GM10266 (cell line): ENCODE measurements around the gene CEMIP2.

Source experiments
- DNase-seq: peaks from one replicate; pipeline ENCODE4 v3.0.0; 2012; ENCODE audit errors: extremely low spot score
- CTCF ChIP-seq: IDR thresholded peaks from 2 replicates; pipeline ENCODE4 v1.5.1; 2012; ENCODE audit warnings: mild to moderate bottlenecking, low read depth; ENCODE audit not compliant: control insufficient read depth, insufficient read depth; ENCODE audit errors: missing control alignments

CEMIP2 gene

GRCh38 chr9:71758277-71758676, 10.0 kb downstream of the CEMIP2 start:
- DNase-seq: no peak
- no peak for TF ChIP-seq CTCF

DNA sequence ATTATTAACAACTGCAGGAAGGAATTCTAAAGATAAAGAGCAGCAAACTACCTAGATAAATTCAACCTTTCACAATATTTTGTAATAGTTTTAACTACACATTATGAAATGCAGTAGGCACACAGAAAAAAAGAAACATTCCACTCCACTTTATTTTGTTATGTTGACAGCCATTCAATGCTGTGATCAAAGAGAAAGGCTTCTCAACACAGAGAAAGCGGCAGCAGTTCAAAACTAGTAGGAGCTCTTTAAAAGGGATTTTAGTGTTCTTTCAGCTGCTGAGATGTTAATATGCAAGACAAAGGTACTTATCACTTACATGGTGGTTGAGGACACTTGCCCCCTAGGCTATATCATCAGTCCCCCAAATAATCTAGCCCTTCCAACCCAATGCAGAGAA, 11.6 kb downstream of the CEMIP2 start:
- DNase-seq: no peak

GRCh38 chr9:71755869-71756268, 12.4 kb downstream of the CEMIP2 start:
- TF ChIP-seq CTCF: no peak
- DNase-seq: no peak

More for the DNA sequence above, 11.6 kb downstream of the CEMIP2 start:
- TF ChIP-seq CTCF: no peak

DNA sequence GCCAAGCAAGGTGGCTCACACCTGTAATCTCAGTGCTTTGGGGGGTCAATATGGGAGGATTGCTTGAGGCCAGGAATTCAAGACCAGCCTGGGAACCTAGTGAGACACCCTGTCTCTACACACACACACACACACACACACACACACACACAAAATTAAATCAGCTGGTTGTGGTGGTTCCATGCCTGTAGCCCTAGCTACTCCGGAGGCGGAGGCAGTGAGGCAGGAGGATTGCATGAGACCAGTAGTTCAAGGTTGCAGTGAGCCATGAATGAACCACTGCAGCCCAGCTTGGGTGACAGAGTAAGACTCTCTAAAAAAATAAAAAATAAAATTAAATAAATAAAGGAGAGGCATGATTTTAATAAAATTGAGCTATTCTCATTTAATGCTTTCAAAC, 13.1 kb downstream of the CEMIP2 start:
- no peak for TF ChIP-seq CTCF
- no peak for DNase-seq

GRCh38 chr9:71754151-71754550, 14.2 kb downstream of the CEMIP2 start:
- no peak for TF ChIP-seq CTCF
- DNase-seq: no peak

- TF ChIP-seq CTCF: no peak
- no peak for DNase-seq
Measured at GRCh38 chr9:71752928-71753327, 15.4 kb downstream of the CEMIP2 start.

DNA sequence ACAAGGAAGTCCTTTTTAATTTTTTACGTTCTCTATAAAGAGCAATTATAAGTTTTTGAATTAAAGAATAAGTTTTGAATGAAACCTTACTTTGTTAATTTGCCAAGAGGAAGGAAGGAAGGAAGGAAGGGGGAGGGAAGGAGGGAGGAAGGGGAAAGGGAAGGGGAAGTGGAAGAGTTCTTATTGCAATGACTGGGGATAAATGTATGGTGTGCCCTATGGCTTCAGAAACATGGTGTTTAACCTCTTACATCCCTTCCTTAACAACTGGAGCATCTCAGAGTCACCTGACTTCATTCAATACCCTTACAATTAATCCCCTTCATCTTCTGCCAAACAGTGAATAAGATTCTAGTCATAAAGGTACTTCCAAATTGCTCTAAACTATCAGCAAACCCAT, 16.0 kb downstream of the CEMIP2 start:
- DNase-seq: no peak
- no peak for TF ChIP-seq CTCF
